K562 (cell line): ENCODE data around the gene VWA1. TPM values are rescaled to one million over a fixed set of nuclear protein-coding genes. Genes with fewer than 3 reads are reported as not detected.

Experiments used
- JUN ChIP-seq, 2 experiments: sonication (generic) in 1 of 2; formaldehyde crosslinking in 1 of 2; IDR thresholded peaks; 2 replicates each; pipeline versions ENCODE4 v1.6.1 to v1.8.0; 2012 to 2022; ENCODE audit warnings: borderline replicate concordance in 2 of 2, mild to moderate bottlenecking in 2 of 2, improper control_type of control experiment in 1 of 2, low read depth in 1 of 2, low read length in 1 of 2, missing genetic modification reagents in 1 of 2
- LCOR ChIP-seq: sonication (generic); formaldehyde crosslinking; IDR thresholded peaks from 2 replicates; pipeline ENCODE4 v1.8.0; 2022; ENCODE audit warnings: mild to moderate bottlenecking, missing genetic modification reagents
- MBD2 ChIP-seq: sonication (generic); IDR thresholded peaks from 2 replicates; pipeline ENCODE4 v1.6.1; 2016; ENCODE audit warnings: low read depth, borderline replicate concordance
- MTA1 ChIP-seq: fragments of 450-650 bp; IDR thresholded peaks from 2 replicates; pipeline ENCODE4 v1.6.1; 2017; ENCODE audit warnings: borderline replicate concordance
- STAT5A ChIP-seq: IDR thresholded peaks from 2 replicates; pipeline ENCODE4 v1.6.1; 2012; ENCODE audit warnings: low read length, inconsistent platforms, borderline replicate concordance
- ZNF133 ChIP-seq: fragments of 250-450 bp; sonication (Bioruptor Pico); IDR thresholded peaks from 2 replicates; pipeline ENCODE4 v1.4.0; 2020; ENCODE audit warnings: mild to moderate bottlenecking
- polyA plus RNA-seq, 8 experiments: library from polyadenylated mRNA; depleted of rRNA in 4 of 8; stranded (reverse) in 5 of 8; unstranded in 3 of 8; fragments of >200 nt; fragmentation: Nextera tagmentation in 2 of 8; fragmentation: Illumina TruSeq in 1 of 8; extraction: Ambion mirVana in 2 of 8; extraction: Trizol in 1 of 8; gene quantifications; 2 replicates each; pipeline versions ENCODE4 v1.2.1 to v1.2.3, GENCODE V29; 2011 to 2014; ENCODE audit warnings: inconsistent platforms in 1 of 8, missing spikeins in 1 of 8
- total RNA-seq, 7 experiments: library from RNA; depleted of rRNA in 6 of 7; stranded (reverse); fragments of >200 nt in 6 of 7; fragmentation: Illumina TruSeq in 2 of 7; extraction: Trizol in 2 of 7; gene quantifications; 2 replicates each; pipeline versions ENCODE4 v1.2.1 to v1.2.3, GENCODE V29; 2011 to 2021; ENCODE audit warnings: low replicate concordance in 1 of 7
- TF ChIP-seq, protein P1 (sequence below): sonication (generic); formaldehyde crosslinking; IDR thresholded peaks from 2 replicates; pipeline ENCODE4 v1.8.1; 2023; ENCODE audit warnings: missing genetic modification reagents, mild to moderate bottlenecking, borderline replicate concordance
- TF ChIP-seq, protein P2 (sequence below): sonication (generic); formaldehyde crosslinking; IDR thresholded peaks from 2 replicates; pipeline ENCODE4 v1.8.0; 2022; ENCODE audit warnings: missing genetic modification reagents, mild to moderate bottlenecking, borderline replicate concordance
- TF ChIP-seq, protein P3 (sequence below), 2 experiments: fragments of 450-650 bp in 1 of 2; sonication (generic) in 1 of 2; formaldehyde crosslinking in 1 of 2; IDR thresholded peaks; 2 replicates each; pipeline versions ENCODE4 v1.7.1 to v1.9.0; 2016 to 2022; ENCODE audit warnings: inconsistent platforms in 1 of 2, mild to moderate bottlenecking in 1 of 2, missing genetic modification reagents in 1 of 2

Gene VWA1
- total and polyA plus RNA-seq, 9 of the 15 experiments (the other 6 are each of a cell fraction or from before 2014, with no cell fraction given), result 0.01 to 6.4 (median 0.85) TPM

DNA sequence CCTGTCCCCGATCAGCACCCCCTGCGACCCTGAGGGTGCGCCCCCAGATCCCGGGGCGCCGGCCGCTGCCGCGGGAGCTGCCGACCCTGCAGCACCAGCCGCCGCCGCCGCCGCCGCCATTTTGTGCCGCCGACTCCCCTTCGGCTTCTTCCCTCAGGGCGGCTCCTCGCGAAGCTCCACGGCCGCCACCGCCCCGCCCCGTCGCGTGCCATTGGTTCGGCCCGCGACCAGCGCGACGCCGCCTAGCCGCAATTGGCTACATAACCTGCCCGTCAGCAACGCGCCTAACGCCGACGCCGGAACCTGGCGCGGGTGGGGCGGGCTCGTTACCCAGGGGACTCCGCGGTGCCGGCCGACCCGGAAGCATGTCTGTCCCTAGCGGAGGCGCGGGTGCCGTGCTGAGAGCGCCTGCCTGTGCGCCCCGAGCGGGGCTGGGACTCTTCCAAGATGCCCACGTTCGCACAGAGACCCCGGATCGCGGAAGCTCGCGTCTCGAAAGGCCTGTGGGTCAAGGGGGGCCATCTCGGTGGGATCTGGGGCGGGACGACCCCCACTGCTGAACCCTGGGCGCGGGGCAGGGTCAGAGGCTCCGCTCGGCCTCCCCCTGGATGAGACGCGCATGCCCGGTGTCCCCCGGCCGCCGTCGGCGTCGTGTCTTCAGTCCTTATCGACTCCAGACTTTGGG lies 36.2 kb upstream of the VWA1 start, which contains the start of gene CCNL2 (continued):
- TF ChIP-seq MTA1 (peak; percentile 92), MBD2 (peak; percentile 98), JUN (IDR thresholded peaks at IDR 0.05; ENCODE audit: borderline replicate concordance, low read depth, low read length) (peak; percentile 70; the same call in 1 of the 2 replicates), JUN (CRISPR knock-in tag; IDR thresholded peaks at IDR 0.05; ENCODE audit: borderline replicate concordance) (no peak), LCOR (peak; percentile 82; the same call in 1 of the 2 replicates), ZNF133 (no peak), STAT5A (peak; percentile 16; the same call in 1 of the 2 replicates)
- TF ChIP-seq, protein P1, sequence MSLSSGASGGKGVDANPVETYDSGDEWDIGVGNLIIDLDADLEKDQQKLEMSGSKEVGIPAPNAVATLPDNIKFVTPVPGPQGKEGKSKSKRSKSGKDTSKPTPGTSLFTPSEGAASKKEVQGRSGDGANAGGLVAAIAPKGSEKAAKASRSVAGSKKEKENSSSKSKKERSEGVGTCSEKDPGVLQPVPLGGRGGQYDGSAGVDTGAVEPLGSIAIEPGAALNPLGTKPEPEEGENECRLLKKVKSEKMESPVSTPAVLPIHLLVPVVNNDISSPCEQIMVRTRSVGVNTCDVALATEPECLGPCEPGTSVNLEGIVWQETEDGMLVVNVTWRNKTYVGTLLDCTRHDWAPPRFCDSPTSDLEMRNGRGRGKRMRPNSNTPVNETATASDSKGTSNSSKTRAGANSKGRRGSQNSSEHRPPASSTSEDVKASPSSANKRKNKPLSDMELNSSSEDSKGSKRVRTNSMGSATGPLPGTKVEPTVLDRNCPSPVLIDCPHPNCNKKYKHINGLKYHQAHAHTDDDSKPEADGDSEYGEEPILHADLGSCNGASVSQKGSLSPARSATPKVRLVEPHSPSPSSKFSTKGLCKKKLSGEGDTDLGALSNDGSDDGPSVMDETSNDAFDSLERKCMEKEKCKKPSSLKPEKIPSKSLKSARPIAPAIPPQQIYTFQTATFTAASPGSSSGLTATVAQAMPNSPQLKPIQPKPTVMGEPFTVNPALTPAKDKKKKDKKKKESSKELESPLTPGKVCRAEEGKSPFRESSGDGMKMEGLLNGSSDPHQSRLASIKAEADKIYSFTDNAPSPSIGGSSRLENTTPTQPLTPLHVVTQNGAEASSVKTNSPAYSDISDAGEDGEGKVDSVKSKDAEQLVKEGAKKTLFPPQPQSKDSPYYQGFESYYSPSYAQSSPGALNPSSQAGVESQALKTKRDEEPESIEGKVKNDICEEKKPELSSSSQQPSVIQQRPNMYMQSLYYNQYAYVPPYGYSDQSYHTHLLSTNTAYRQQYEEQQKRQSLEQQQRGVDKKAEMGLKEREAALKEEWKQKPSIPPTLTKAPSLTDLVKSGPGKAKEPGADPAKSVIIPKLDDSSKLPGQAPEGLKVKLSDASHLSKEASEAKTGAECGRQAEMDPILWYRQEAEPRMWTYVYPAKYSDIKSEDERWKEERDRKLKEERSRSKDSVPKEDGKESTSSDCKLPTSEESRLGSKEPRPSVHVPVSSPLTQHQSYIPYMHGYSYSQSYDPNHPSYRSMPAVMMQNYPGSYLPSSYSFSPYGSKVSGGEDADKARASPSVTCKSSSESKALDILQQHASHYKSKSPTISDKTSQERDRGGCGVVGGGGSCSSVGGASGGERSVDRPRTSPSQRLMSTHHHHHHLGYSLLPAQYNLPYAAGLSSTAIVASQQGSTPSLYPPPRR (CRISPR knock-in tag), result no peak; the same call in 1 of the 2 replicates
- TF ChIP-seq, protein P2, sequence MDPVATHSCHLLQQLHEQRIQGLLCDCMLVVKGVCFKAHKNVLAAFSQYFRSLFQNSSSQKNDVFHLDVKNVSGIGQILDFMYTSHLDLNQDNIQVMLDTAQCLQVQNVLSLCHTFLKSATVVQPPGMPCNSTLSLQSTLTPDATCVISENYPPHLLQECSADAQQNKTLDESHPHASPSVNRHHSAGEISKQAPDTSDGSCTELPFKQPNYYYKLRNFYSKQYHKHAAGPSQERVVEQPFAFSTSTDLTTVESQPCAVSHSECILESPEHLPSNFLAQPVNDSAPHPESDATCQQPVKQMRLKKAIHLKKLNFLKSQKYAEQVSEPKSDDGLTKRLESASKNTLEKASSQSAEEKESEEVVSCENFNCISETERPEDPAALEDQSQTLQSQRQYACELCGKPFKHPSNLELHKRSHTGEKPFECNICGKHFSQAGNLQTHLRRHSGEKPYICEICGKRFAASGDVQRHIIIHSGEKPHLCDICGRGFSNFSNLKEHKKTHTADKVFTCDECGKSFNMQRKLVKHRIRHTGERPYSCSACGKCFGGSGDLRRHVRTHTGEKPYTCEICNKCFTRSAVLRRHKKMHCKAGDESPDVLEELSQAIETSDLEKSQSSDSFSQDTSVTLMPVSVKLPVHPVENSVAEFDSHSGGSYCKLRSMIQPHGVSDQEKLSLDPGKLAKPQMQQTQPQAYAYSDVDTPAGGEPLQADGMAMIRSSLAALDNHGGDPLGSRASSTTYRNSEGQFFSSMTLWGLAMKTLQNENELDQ, result no peak
- TF ChIP-seq, protein P3, sequence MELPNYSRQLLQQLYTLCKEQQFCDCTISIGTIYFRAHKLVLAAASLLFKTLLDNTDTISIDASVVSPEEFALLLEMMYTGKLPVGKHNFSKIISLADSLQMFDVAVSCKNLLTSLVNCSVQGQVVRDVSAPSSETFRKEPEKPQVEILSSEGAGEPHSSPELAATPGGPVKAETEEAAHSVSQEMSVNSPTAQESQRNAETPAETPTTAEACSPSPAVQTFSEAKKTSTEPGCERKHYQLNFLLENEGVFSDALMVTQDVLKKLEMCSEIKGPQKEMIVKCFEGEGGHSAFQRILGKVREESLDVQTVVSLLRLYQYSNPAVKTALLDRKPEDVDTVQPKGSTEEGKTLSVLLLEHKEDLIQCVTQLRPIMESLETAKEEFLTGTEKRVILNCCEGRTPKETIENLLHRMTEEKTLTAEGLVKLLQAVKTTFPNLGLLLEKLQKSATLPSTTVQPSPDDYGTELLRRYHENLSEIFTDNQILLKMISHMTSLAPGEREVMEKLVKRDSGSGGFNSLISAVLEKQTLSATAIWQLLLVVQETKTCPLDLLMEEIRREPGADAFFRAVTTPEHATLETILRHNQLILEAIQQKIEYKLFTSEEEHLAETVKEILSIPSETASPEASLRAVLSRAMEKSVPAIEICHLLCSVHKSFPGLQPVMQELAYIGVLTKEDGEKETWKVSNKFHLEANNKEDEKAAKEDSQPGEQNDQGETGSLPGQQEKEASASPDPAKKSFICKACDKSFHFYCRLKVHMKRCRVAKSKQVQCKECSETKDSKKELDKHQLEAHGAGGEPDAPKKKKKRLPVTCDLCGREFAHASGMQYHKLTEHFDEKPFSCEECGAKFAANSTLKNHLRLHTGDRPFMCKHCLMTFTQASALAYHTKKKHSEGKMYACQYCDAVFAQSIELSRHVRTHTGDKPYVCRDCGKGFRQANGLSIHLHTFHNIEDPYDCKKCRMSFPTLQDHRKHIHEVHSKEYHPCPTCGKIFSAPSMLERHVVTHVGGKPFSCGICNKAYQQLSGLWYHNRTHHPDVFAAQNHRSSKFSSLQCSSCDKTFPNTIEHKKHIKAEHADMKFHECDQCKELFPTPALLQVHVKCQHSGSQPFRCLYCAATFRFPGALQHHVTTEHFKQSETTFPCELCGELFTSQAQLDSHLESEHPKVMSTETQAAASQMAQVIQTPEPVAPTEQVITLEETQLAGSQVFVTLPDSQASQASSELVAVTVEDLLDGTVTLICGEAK (IDR thresholded peaks at IDR 0.05), result peak; percentile 94
- TF ChIP-seq, protein P3 (CRISPR knock-in tag; IDR thresholded peaks at IDR 0.05), result no peak
